DOHH2 (cell line): ENCODE measurements around the gene HOMER3.

ENCODE experiments used
- H3F3A ChIP-seq: fragments of 200-600 bp; sonication (generic), shearing (Covaris generic); 2 replicates; pipeline ENCODE4 v1.6.0; 2016; ENCODE audit warnings: antibody characterized with exemption, mild to moderate bottlenecking; ENCODE audit not compliant: control insufficient read depth, insufficient read depth
- H3K27ac ChIP-seq: fragments of 200-600 bp; sonication (generic); 2 replicates; pipeline ENCODE4 v1.5.1; 2014; ENCODE audit warnings: low read depth, mild to moderate bottlenecking, low read length, moderate library complexity
- H3K27me3 ChIP-seq: fragments of 200-600 bp; sonication (generic); 2 replicates; pipeline ENCODE4 v1.6.1; 2014; ENCODE audit warnings: mild to moderate bottlenecking, low read length, mixed read lengths; ENCODE audit not compliant: control insufficient read depth
- H3K36me3 ChIP-seq: fragments of 200-600 bp; sonication (generic); 2 replicates; pipeline ENCODE4 v1.6.1; 2014; ENCODE audit warnings: mild to moderate bottlenecking, low read length, moderate library complexity, mixed read lengths; ENCODE audit not compliant: control insufficient read depth
- H3K4me1 ChIP-seq: fragments of 200-600 bp; sonication (generic); 2 replicates; pipeline ENCODE4 v1.6.1; 2014; ENCODE audit warnings: mild to moderate bottlenecking, low read length, mixed read lengths; ENCODE audit not compliant: control insufficient read depth
- H3K4me2 ChIP-seq: fragments of 200-600 bp; sonication (generic); 2 replicates; pipeline ENCODE4 v1.6.0; 2014; ENCODE audit warnings: mild to moderate bottlenecking, low read length, moderate library complexity
- H3K4me3 ChIP-seq: fragments of 200-600 bp; sonication (generic); 2 replicates; pipeline ENCODE4 v1.5.1; 2014; ENCODE audit warnings: mild to moderate bottlenecking, low read length, mixed read lengths
- H3K79me2 ChIP-seq: fragments of 200-600 bp; sonication (generic); 2 replicates; pipeline ENCODE4 v1.6.1; 2014; ENCODE audit warnings: mild to moderate bottlenecking, low read length, mixed read lengths; ENCODE audit not compliant: control insufficient read depth
- H3K9me2 ChIP-seq: fragments of 200-600 bp; sonication (generic); replicated peaks from 2 replicates; pipeline ENCODE4 v1.6.1; 2014; ENCODE audit warnings: mild to moderate bottlenecking, low read length, mixed read lengths; ENCODE audit not compliant: control insufficient read depth
- H3K9me3 ChIP-seq: fragments of 200-600 bp; sonication (generic); 2 replicates; pipeline ENCODE4 v1.6.1; 2014; ENCODE audit warnings: antibody characterized with exemption, low read length, mixed read lengths; ENCODE audit not compliant: control insufficient read depth, insufficient read depth
- H4K20me1 ChIP-seq: fragments of 200-600 bp; sonication (generic); 2 replicates; pipeline ENCODE4 v1.6.0; 2014; ENCODE audit warnings: low read depth, mild to moderate bottlenecking, antibody characterized with exemption, low read length, moderate library complexity; ENCODE audit not compliant: control insufficient read depth, insufficient read depth
- EZH2phosphoT487 ChIP-seq: fragments of 200-600 bp; sonication (generic); IDR thresholded peaks from 2 replicates; pipeline ENCODE4 v1.6.1; 2017; ENCODE audit warnings: borderline replicate concordance, mild to moderate bottlenecking, antibody characterized with exemption, low read length, moderate library complexity, mixed read lengths
- TF ChIP-seq, protein P1 (sequence below): fragments of 200-600 bp; sonication (generic); IDR thresholded peaks from one replicate; pipeline ENCODE4 v1.5.1; 2014; ENCODE audit warnings: antibody characterized with exemption, mild to moderate bottlenecking, low read depth, low read length; ENCODE audit not compliant: poor library complexity, severe bottlenecking

Gene HOMER3

GRCh38 chr19:18939922-18940768 lies 872 bp downstream of the HOMER3 start:
- no peak overlapping the region for H3K27ac ChIP-seq

GRCh38 chr19:18939163-18939562 lies 1.9 kb downstream of the HOMER3 start:
- H3K9me2 ChIP-seq: no peaks in the 10 kb centered on the region
- H3K4me2 ChIP-seq: no peak overlapping the region
- H3K79me2 ChIP-seq: no peaks in the 10 kb centered on the region
- H3K4me1 ChIP-seq: peaks cover 6% of the 10 kb centered on the region; the same call in 1 of the 2 replicates
- H4K20me1 ChIP-seq: no peaks in the 10 kb centered on the region
- no peaks in the 10 kb centered on the region for H3K9me3 ChIP-seq
- H3K27ac ChIP-seq: no peak overlapping the region
- TF ChIP-seq, protein P1, sequence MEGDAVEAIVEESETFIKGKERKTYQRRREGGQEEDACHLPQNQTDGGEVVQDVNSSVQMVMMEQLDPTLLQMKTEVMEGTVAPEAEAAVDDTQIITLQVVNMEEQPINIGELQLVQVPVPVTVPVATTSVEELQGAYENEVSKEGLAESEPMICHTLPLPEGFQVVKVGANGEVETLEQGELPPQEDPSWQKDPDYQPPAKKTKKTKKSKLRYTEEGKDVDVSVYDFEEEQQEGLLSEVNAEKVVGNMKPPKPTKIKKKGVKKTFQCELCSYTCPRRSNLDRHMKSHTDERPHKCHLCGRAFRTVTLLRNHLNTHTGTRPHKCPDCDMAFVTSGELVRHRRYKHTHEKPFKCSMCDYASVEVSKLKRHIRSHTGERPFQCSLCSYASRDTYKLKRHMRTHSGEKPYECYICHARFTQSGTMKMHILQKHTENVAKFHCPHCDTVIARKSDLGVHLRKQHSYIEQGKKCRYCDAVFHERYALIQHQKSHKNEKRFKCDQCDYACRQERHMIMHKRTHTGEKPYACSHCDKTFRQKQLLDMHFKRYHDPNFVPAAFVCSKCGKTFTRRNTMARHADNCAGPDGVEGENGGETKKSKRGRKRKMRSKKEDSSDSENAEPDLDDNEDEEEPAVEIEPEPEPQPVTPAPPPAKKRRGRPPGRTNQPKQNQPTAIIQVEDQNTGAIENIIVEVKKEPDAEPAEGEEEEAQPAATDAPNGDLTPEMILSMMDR: no peak
- TF ChIP-seq EZH2phosphoT487: no peak
- H3K4me3 ChIP-seq: no peak overlapping the region
- peaks cover 34% of the 10 kb centered on the region for H3K27me3 ChIP-seq
- no peaks in the 10 kb centered on the region for H3K36me3 ChIP-seq
- H3F3A ChIP-seq: no peaks in the 10 kb centered on the region

More at GRCh38 chr19:18939922-18940768, 872 bp downstream of the HOMER3 start:
- Histone ChIP-seq H4K20me1 (no peaks in the 10 kb centered on the region), H3F3A (no peaks in the 10 kb centered on the region), H3K36me3 (no peaks in the 10 kb centered on the region), H3K9me2 (no peaks in the 10 kb centered on the region), H3K4me1 (peaks cover 6% of the 10 kb centered on the region; the same call in 1 of the 2 replicates), H3K27me3 (peaks cover 34% of the 10 kb centered on the region), H3K4me2 (peak overlapping the region; percentile 52), H3K9me3 (no peaks in the 10 kb centered on the region), H3K4me3 (peak overlapping the region; percentile 32; the same call in 1 of the 2 replicates), H3K79me2 (no peaks in the 10 kb centered on the region)
- TF ChIP-seq, protein P1: no peak
- TF ChIP-seq EZH2phosphoT487: peak; percentile 81; the same call in 1 of the 2 replicates

DNA sequence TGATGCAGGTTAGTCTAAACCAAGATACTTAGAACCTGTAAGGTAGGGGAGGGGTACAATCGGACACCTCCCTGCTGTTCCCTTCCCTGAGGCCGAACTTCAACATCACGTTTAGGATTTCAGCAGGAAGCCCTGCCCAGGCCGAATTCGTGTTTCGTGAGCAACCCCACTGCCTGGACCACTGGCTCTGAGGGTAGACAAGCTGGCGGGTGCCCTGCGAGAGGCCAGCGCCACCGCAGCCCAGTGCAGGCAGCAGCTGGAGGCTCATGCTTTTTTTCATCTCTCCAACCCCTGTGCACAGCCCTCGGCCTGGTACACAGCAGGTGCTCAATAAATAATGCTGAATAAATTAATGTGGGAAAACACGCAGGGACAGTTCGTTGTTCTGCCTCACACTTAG lies 7.7 kb downstream of the HOMER3 start:
- H4K20me1 ChIP-seq: 0 out of 2 replicates have a peak, but pooled peaks cover 3% of the 10 kb centered on the region
- H3K79me2 ChIP-seq: no peaks in the 10 kb centered on the region
- H3K27me3 ChIP-seq: peaks cover 5% of the 10 kb centered on the region; the same call in 1 of the 2 replicates
- no peak overlapping the region for H3K27ac ChIP-seq
- no peak overlapping the region for H3K4me2 ChIP-seq
- H3K4me1 ChIP-seq: peaks cover 12% of the 10 kb centered on the region
- H3F3A ChIP-seq: peaks cover 3% of the 10 kb centered on the region; the same call in 1 of the 2 replicates
- H3K9me3 ChIP-seq: no peaks in the 10 kb centered on the region
- no peak overlapping the region for H3K4me3 ChIP-seq
- TF ChIP-seq, protein P1: no peak
- TF ChIP-seq EZH2phosphoT487: no peak
- peaks cover 3% of the 10 kb centered on the region; the same call in 1 of the 2 replicates for H3K36me3 ChIP-seq
- H3K9me2 ChIP-seq: no peaks in the 10 kb centered on the region
